GM20000 (cell line): Measurements from ENCODE around the gene SYNE1.

Source experiments
- DNase-seq: peaks from one replicate; pipeline ENCODE4 v3.0.0; 2012; ENCODE audit warnings: low spot score
- CTCF ChIP-seq: IDR thresholded peaks from 2 replicates; pipeline ENCODE4 v1.5.1; 2012; ENCODE audit warnings: mild to moderate bottlenecking, control low read depth; ENCODE audit errors: extremely low read depth, missing control alignments

The SYNE1 gene

GRCh38 chr6:152323376-152323775, 313.8 kb downstream of the SYNE1 start:
- TF ChIP-seq CTCF = no peak
- no peak for DNase-seq

- no peak for TF ChIP-seq CTCF
- no peak for DNase-seq
Observed at GRCh38 chr6:152318278-152318677, 318.9 kb downstream of the SYNE1 start.

GRCh38 chr6:152316024-152316423, 321.1 kb downstream of the SYNE1 start:
- DNase-seq = no peak
- TF ChIP-seq CTCF = no peak

- no peak for DNase-seq
- TF ChIP-seq CTCF = no peak
Observed at GRCh38 chr6:152314483-152314832, 322.7 kb downstream of the SYNE1 start.

GRCh38 chr6:152313542-152314482, 323.4 kb downstream of the SYNE1 start:
- no peak for TF ChIP-seq CTCF
- no peak for DNase-seq

- no peak for TF ChIP-seq CTCF
- no peak for DNase-seq
Observed at GRCh38 chr6:152312434-152312833, 324.7 kb downstream of the SYNE1 start.

- no peak for DNase-seq
- TF ChIP-seq CTCF = no peak
Observed at GRCh38 chr6:152310371-152310954, 326.7 kb downstream of the SYNE1 start.
